K562 (cell line): ENCODE results near the gene BTG2. TPM values are rescaled to one million over a fixed set of nuclear protein-coding genes. Genes with fewer than 3 reads are reported as not detected.
A peak's percentile ranks its signal among the peaks of the same experiment; 100 is the strongest.

ENCODE experiments used
- ARNT ChIP-seq, 2 experiments: fragments of 450-650 bp; IDR thresholded peaks; 2 replicates each; pipeline ENCODE4 v1.6.1; 2016; ENCODE audit warnings: mild to moderate bottlenecking in 1 of 2
- CBX8 ChIP-seq: fragments of 200-600 bp; sonication (generic); IDR thresholded peaks from 2 replicates; pipeline ENCODE4 v1.6.1; 2012; ENCODE audit warnings: borderline replicate concordance, mixed run types, low read depth, mild to moderate bottlenecking, moderate library complexity, mixed read lengths, low read length, control low read depth, inconsistent platforms; ENCODE audit not compliant: poor library complexity, severe bottlenecking; ENCODE audit errors: extremely low read depth
- CGGBP1 ChIP-seq: fragments of 250-450 bp; sonication (Bioruptor Pico); IDR thresholded peaks from 2 replicates; pipeline ENCODE4 v1.9.0; 2021; ENCODE audit warnings: mild to moderate bottlenecking
- CTCF ChIP-seq, 3 experiments: IDR thresholded peaks in 2 of 3; conservative IDR thresholded peaks in 1 of 3; 2 replicates each; pipeline ENCODE4 v1.5.1; 2011 to 2012; ENCODE audit warnings: low read length in 3 of 3, mild to moderate bottlenecking in 3 of 3, control low read depth in 2 of 3, improper control_type of control experiment in 1 of 3, inconsistent platforms in 1 of 3, low read depth in 1 of 3, mixed read lengths in 1 of 3, moderate library complexity in 1 of 3; ENCODE audit not compliant: insufficient read depth in 2 of 3
- DEAF1 ChIP-seq: fragments of 450-650 bp; formaldehyde crosslinking; IDR thresholded peaks from 2 replicates; pipeline ENCODE4 v1.4.0; 2020; ENCODE audit warnings: mild to moderate bottlenecking, moderate library complexity
- DMBX1 ChIP-seq: fragments of 250-450 bp; sonication (Bioruptor Pico); IDR thresholded peaks from 2 replicates; pipeline ENCODE4 v1.8.0; 2022; ENCODE audit warnings: inconsistent platforms, mild to moderate bottlenecking, moderate library complexity, borderline replicate concordance
- EHMT2 ChIP-seq: fragments of 450-650 bp; IDR thresholded peaks from 2 replicates; pipeline ENCODE4 v1.6.1; 2018; ENCODE audit warnings: antibody characterized with exemption
- ESRRA ChIP-seq: fragments of 450-650 bp; IDR thresholded peaks from 2 replicates; pipeline ENCODE4 v1.6.1; 2014; ENCODE audit warnings: low read depth, mild to moderate bottlenecking, moderate library complexity, borderline replicate concordance
- FOXK2 ChIP-seq, 2 experiments: fragments of 450-650 bp; IDR thresholded peaks in 1 of 2; conservative IDR thresholded peaks in 1 of 2; 2 replicates each; pipeline ENCODE4 v1.6.1; 2016; ENCODE audit warnings: low read depth in 2 of 2, mild to moderate bottlenecking in 1 of 2
- KLF10 ChIP-seq: fragments of 250-450 bp; sonication (Bioruptor Pico); IDR thresholded peaks from 2 replicates; pipeline ENCODE4 v1.6.1; 2021; ENCODE audit warnings: matching md5 sums
- MLLT1 ChIP-seq, 2 experiments: fragments of 450-650 bp; IDR thresholded peaks; 2 replicates each; pipeline ENCODE4 v1.6.1; 2016
- PHB ChIP-seq: fragments of 250-450 bp; sonication (Bioruptor Pico); IDR thresholded peaks from 2 replicates; pipeline ENCODE4 v1.5.0; 2021
- POLR2A ChIP-seq: fragments of 450-650 bp; conservative IDR thresholded peaks from 2 replicates; pipeline ENCODE4 v1.6.1; 2016
- SMARCC2 ChIP-seq: fragments of 450-650 bp; IDR thresholded peaks from 2 replicates; pipeline ENCODE4 v1.6.1; 2017; ENCODE audit warnings: antibody characterized with exemption, moderate library complexity, mild to moderate bottlenecking, low read depth
- TFAM ChIP-seq: fragments of 250-450 bp; sonication (Bioruptor Pico); conservative IDR thresholded peaks from 2 replicates; pipeline ENCODE4 v1.5.0; 2021; ENCODE audit warnings: mild to moderate bottlenecking, moderate library complexity
- TFE3 ChIP-seq: fragments of 450-650 bp; formaldehyde crosslinking; IDR thresholded peaks from 2 replicates; pipeline ENCODE4 v1.4.0; 2020; ENCODE audit warnings: mild to moderate bottlenecking, mixed read lengths
- ZBED1 ChIP-seq: IDR thresholded peaks from 2 replicates; pipeline ENCODE4 v1.6.1; 2014
- ZC3H4 ChIP-seq: sonication (generic); formaldehyde crosslinking; IDR thresholded peaks from 2 replicates; pipeline ENCODE4 v1.9.0; 2021; ENCODE audit warnings: missing genetic modification reagents, borderline replicate concordance
- polyA plus RNA-seq, 8 experiments: library from polyadenylated mRNA; depleted of rRNA in 4 of 8; stranded (reverse) in 5 of 8; unstranded in 3 of 8; fragments of >200 nt; fragmentation: Nextera tagmentation in 2 of 8; fragmentation: Illumina TruSeq in 1 of 8; extraction: Ambion mirVana in 2 of 8; extraction: Trizol in 1 of 8; gene quantifications; 2 replicates each; pipeline versions ENCODE4 v1.2.1 to v1.2.3, GENCODE V29; 2011 to 2014; ENCODE audit warnings: inconsistent platforms in 1 of 8, missing spikeins in 1 of 8
- total RNA-seq, 7 experiments: library from RNA; depleted of rRNA in 6 of 7; stranded (reverse); fragments of >200 nt in 6 of 7; fragmentation: Illumina TruSeq in 2 of 7; extraction: Trizol in 2 of 7; gene quantifications; 2 replicates each; pipeline versions ENCODE4 v1.2.1 to v1.2.3, GENCODE V29; 2011 to 2021; ENCODE audit warnings: low replicate concordance in 1 of 7

Gene BTG2
- total and polyA plus RNA-seq, 9 of the 15 experiments (the other 6 are each of a cell fraction or from before 2014, with no cell fraction given): 2.3 to 41.9 (median 8.7) TPM

- TF ChIP-seq TFE3 (CRISPR knock-in tag): peak; percentile 38
- TF ChIP-seq DEAF1 (CRISPR knock-in tag): no peak
- no peak for TF ChIP-seq POLR2A
- no peak for TF ChIP-seq ARNT (IDR thresholded peaks at IDR 0.05)
- TF ChIP-seq KLF10 (CRISPR knock-in tag): no peak
- no peak for TF ChIP-seq SMARCC2
- TF ChIP-seq EHMT2: no peak
- TF ChIP-seq PHB (CRISPR knock-in tag): no peak
- TF ChIP-seq FOXK2 (conservative IDR thresholded peaks at IDR 0.05 in 1 of 2, IDR thresholded peaks at IDR 0.05 in 1 of 2; ENCODE audit: low read depth in 2 of 2): peak in 1 of 2 experiments; percentile 36; a peak in 1 of 4 replicates
- no peak; the same call in 1 of the 2 replicates for TF ChIP-seq ESRRA
- TF ChIP-seq TFAM (CRISPR knock-in tag): no peak
- peak in 1 of 2 experiments; percentile 64; a peak in 2 of 4 replicates for TF ChIP-seq MLLT1 (IDR thresholded peaks at IDR 0.05)
- TF ChIP-seq ZBED1: no peak
- no peak for TF ChIP-seq CTCF (IDR thresholded peaks at IDR 0.05 in 2 of 3, conservative IDR thresholded peaks at IDR 0.05 in 1 of 3; ENCODE audit: insufficient read depth in 2 of 3, low read depth in 1 of 3, low read length in 3 of 3)
- no peak for TF ChIP-seq CGGBP1 (CRISPR knock-in tag)
- TF ChIP-seq ZC3H4 (CRISPR knock-in tag): no peak
- no peak for TF ChIP-seq CBX8
- TF ChIP-seq DMBX1 (CRISPR knock-in tag): peak; percentile 66
Measured at GRCh38 chr1:203291201-203292096, 13.9 kb upstream of the BTG2 start (continued).
